H7 (cell line): ENCODE results near the gene ISG20L2. TPM values are rescaled to one million over a fixed set of nuclear protein-coding genes. Genes with fewer than 3 reads are reported as not detected.

Experiments
- DNase-seq: peaks from one replicate; pipeline ENCODE4 v3.0.0; 2012
- H3K27me3 ChIP-seq: 2 replicates; pipeline ENCODE4 v1.6.0; 2011; ENCODE audit warnings: mild to moderate bottlenecking, low read length; ENCODE audit not compliant: control insufficient read depth, insufficient read depth
- H3K36me3 ChIP-seq: replicated peaks from 2 replicates; pipeline ENCODE4 v1.5.1; 2011; ENCODE audit warnings: low read length; ENCODE audit not compliant: control insufficient read depth, insufficient read depth
- H3K4me3 ChIP-seq: 2 replicates; pipeline ENCODE4 v1.5.1; 2011; ENCODE audit warnings: low read depth, mild to moderate bottlenecking, control low read depth, low read length, moderate library complexity; ENCODE audit not compliant: insufficient read depth
- total RNA-seq: library from RNA; depleted of rRNA; stranded (reverse); fragments of >200 nt; shearing (Covaris generic); gene quantifications from 2 replicates; pipeline ENCODE4 v1.2.3, GENCODE V29; 2014

The ISG20L2 gene
- total RNA-seq, 1 experiment from 2014 or later = 56.4 TPM

DNA sequence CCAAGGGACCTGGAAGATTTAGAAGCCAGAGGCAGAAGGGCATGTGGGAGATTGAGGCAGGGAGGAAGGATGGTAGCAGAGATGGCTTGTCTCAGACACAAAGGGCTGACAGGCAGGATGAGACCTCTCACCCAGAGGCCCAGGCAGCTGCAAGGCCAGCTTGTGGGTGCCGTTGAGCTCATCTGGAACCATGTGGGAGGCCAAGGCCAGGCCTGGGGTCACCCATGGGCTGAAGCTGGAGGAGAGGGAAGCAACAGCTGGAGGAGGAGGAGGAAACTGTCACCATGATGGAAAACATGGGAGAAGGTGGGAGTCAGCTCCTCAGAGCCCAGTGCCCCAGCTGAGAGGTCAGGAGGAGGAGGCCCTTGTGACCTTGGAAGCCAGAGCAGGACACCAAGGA is 29.6 kb downstream of the ISG20L2 start:
- no peak for DNase-seq
- Histone ChIP-seq H3K36me3 (peaks cover 9% of the 10 kb centered on the region), H3K27me3 (peaks cover 5% of the 10 kb centered on the region), H3K4me3 (no peak overlapping the region)

GRCh38 chr1:156697481-156697880 is 31.1 kb downstream of the ISG20L2 start:
- Histone ChIP-seq H3K27me3 (no peaks in the 10 kb centered on the region), H3K36me3 (peaks cover 9% of the 10 kb centered on the region), H3K4me3 (no peak overlapping the region)
- no peak for DNase-seq

DNA sequence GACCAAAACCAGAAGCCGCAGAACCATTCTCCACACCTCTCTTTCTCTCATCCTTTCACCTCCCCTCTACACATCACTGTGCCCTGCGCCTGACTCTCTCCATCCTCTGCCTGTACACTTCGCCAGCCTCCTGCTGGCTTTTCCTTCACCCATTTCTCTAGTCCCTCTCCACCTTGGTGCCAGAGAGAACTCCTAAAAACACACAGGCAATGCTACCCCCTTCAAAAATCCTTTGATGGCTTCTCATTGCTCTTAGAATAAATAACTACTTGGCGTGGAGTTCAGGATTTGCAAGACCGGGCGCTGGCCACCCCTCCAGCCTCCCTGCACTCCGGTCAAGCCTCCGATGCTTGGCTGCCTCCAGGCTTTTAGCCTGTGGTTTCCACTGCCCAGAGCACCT is 31.8 kb downstream of the ISG20L2 start:
- Histone ChIP-seq H3K27me3 (no peaks in the 10 kb centered on the region), H3K36me3 (peaks cover 9% of the 10 kb centered on the region), H3K4me3 (no peak overlapping the region)
- DNase-seq = no peak

GRCh38 chr1:156694690-156694962 is 33.9 kb downstream of the ISG20L2 start:
- Histone ChIP-seq H3K27me3 (peaks cover 8% of the 10 kb centered on the region), H3K4me3 (no peak overlapping the region), H3K36me3 (peaks cover 3% of the 10 kb centered on the region)
- peak; percentile 59 for DNase-seq

DNA sequence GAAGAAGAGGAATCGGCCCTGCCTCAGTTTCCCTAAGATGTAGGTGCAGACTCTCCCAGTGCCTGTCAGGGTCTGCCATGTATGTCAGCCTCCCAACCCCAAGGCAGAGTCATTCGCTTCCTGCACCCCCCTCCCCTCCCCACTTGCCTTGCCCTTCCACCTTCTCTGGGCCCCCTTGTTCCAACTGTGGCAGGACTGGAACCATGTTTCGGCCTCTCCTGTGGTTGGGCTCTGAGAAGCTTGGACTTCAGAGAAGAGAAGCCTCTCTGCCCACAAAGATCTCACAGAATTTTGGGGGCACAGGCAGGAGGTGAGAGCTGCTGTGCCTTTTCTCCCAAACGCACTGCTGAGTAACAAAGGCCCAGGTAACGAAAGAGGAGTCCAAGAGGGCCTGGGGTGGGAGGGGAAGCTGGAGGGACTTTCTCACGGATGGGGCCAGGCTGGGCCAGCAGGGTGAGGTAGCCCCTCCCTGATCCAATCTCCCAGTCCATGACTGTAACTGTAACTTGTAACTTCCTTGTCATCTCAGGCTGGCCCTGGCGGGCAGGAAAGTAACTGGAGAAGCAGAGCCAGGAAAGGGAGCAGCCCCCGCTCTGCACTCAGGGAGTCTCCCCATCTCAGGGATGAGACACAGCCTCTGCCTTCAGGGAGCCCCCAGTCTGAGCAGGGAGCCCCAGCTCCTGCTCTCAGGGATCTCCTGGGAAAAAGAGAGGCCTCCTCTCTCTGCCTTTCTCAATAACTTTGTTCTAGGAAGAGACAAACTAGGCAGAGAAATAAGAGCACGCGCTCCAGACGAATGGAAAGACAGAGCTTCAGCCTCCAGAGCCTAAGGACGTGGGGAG is 34.5 kb downstream of the ISG20L2 start:
- Histone ChIP-seq H3K4me3 (no peak overlapping the region), H3K36me3 (peaks cover under 1% of the 10 kb centered on the region), H3K27me3 (peaks cover 10% of the 10 kb centered on the region)
- DNase-seq = peak; percentile 73

DNA sequence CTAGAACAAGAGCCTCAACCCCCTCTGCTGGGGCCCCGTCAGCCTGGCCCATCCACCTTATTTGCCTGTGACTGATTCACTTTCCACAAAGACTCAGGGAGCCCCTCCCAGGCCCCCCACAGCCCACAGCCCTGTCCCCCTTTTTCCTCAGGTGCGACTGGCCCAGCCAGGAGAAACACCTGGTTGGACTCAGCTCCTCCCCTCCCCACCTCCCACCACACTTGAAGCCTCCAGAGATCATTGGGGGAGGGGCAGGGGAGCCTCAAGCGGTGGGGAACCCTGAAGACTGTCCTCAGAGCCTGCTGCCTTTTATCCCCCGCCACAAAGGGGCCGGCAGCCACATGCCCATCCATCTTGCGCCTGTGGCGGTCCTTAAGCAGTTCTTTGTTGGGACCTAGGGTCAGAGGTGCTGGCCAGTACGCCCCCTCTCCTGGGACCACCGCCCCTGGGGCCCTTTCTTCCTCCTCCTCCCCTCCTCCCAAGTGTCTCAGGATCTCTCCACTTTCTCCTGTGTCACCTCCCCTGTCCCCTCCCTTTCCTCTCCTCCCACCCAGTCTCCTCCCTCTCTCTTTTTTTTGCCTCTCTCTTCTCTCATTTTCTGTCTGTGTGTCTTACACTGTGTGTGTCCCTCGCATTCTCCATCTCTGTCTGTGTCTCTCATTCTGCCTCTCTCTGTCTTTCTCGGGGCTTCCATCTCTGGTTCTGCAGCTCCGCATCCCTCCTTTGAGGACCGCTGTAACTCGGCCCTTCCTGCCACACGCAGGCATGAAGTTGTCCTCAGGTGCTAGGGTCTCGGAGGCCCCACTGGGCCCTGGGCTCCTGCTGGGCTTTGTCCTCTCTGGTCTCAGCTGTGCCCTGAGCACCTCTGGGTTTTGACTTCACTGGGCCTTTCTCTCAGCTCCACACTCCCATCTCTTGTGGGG is 35.4 kb downstream of the ISG20L2 start:
- peak; percentile 97 for DNase-seq
- peak overlapping the region; percentile 15 for H3K4me3 ChIP-seq
- peaks cover 10% of the 10 kb centered on the region for H3K27me3 ChIP-seq
- no peaks in the 10 kb centered on the region for H3K36me3 ChIP-seq

DNA sequence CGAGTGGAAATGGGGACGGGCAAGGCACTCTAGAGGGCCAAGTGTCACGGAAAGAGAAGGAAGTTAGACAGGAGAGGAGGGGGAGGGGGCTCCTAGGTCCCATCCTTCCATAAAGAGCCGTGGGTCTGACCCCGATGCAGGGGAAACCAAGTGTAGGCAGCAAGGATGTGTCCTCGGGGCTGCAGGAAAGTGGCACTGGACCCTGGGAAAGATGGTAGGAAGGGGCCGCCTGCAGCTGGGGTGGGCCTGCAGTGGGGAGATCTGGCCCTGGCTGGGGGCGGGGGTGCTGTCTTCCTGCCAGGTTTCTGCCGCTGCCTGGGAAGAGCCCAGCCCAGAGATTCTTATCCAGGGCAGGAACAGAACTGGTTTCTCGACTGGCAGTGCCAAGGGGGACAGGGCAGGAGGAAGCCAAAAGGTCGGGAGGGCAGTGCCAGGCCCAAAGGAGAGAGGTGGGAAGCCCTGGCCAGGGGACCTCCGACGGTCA is 36.1 kb downstream of the ISG20L2 start:
- Histone ChIP-seq H3K4me3 (peak overlapping the region; percentile 12), H3K36me3 (no peaks in the 10 kb centered on the region), H3K27me3 (peaks cover 10% of the 10 kb centered on the region)
- peak; percentile 66 for DNase-seq

- Histone ChIP-seq H3K36me3 (no peaks in the 10 kb centered on the region), H3K4me3 (0 out of 2 replicates have a peak overlapping the region, but pooled peaks have one; percentile 12), H3K27me3 (peaks cover 10% of the 10 kb centered on the region)
- peak; percentile 75 for DNase-seq
Observed at GRCh38 chr1:156691665-156692440, 36.7 kb downstream of the ISG20L2 start.

DNA sequence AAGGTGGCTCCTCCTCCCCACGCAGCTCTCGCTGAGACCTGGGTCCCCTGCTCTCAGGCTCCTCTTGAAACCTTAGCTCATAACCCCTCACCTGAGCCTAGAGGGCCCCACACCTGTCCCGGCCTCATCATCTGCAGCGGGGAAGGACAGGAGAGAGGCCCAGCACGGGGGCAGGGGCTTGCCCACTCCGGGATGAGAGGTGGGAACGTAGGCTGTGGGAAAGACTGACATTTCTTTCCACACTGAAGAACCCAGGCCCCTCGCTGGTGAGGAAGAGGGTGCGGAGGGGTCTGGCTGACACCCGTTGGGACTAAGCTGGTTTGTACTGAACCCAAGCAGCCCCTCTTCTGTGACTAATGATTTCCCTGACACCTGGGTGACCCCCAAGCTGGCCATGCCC is 37.4 kb downstream of the ISG20L2 start:
- Histone ChIP-seq H3K4me3 (no peak overlapping the region), H3K27me3 (peaks cover 10% of the 10 kb centered on the region), H3K36me3 (no peaks in the 10 kb centered on the region)
- DNase-seq = no peak

GRCh38 chr1:156690675-156691036 is 37.9 kb downstream of the ISG20L2 start:
- peaks cover 10% of the 10 kb centered on the region for H3K27me3 ChIP-seq
- no peaks in the 10 kb centered on the region for H3K36me3 ChIP-seq
- H3K4me3 ChIP-seq = no peak overlapping the region
- no peak for DNase-seq

DNA sequence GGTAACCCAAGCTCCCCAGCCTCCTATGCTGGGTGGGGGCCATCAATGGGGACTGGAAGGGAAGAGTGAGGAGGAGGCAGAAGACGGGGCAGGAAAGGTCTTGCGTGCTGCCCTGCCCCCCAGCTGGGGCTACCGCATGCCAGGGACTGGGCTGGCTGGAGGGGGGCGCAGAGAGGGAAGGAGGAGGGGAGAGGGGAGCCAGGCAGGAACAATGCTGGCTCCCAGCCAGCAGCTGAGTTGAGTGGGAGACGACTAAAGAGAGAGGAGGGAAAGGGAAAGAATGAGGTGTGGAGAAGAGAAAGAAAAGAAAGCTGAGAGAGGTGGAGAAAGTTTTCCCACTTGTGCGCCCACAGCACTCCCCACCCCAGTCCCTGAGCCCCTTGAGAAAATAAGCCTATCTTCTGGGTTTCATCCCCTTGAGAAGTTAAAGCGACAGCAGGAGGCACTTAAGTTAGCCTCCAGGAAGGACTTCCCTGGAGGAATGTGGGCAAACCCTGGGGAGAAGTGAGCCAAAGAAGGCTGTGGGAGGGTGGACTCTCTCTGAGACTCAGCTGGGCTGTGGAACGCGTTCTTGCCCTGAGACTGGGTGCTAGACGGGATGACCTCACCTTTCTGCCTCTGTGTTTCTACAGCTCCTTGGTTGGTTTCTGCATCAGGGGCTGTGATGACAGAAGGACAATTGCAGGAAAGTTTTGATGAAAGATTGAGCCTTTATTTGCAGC is 38.5 kb downstream of the ISG20L2 start:
- DNase-seq = peak; percentile 64
- no peaks in the 10 kb centered on the region for H3K36me3 ChIP-seq
- H3K4me3 ChIP-seq = peak overlapping the region; percentile 19
- peaks cover 10% of the 10 kb centered on the region for H3K27me3 ChIP-seq

DNA sequence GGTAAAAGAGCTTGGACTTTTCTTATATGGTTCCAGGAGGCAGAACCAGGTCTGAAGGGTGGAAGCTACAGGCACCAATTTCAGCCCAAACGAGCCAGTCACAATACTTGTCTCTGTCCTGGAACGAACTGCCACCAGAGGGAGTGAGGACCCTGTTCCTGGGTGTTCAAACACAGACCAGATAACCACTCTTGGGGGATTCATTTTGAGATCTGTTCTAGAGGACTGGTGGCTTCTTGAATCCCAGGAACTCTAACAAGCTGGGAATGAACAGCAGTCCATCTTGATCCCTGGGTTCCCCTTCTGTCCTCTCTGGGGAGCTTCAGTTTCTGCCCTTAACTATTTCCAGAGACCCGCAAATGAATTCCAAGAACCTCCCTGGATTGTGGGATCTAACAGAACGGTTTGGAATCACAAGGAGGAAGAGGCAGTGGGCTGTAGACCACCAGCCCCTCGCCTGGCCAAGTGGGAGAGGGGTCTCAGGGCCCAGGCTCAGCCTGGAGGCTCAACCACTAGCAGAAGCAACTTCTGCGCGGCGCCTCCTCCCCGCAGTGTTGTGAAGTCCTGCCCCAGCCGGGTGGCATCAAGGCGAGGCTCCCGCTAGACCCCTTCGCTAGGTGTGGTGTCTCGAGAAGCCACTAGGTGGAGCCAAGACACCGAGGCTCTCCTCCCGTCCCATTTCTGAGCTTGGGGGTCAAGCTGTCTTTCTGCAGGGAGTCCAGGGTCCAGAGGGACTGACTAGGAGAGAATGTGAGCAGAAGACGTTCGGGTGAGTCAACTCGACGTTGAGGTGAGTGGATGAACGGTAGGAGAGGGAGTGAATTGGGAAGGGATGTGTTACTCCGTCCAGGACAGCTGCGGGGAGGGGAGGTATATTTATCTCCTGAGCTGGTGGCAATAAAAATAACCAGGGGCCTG is 39.3 kb downstream of the ISG20L2 start:
- Histone ChIP-seq H3K4me3 (peak overlapping the region; percentile 19), H3K27me3 (peaks cover 10% of the 10 kb centered on the region), H3K36me3 (no peaks in the 10 kb centered on the region)
- peak; percentile 94 for DNase-seq

- DNase-seq = peak; percentile 26
- Histone ChIP-seq H3K4me3 (no peak overlapping the region), H3K36me3 (no peaks in the 10 kb centered on the region), H3K27me3 (peaks cover 2% of the 10 kb centered on the region)
Observed at GRCh38 chr1:156684227-156684782, 44.3 kb downstream of the ISG20L2 start.
